ENCODE results near the gene MIF.
"Not testable (repeated sequence)": the region's sequence is repeated elsewhere in the genome, so short reads cannot be mapped to it uniquely, and the experiment has no call there.

Gene MIF

GRCh38 chr22:23903328-23903971 lies 9.3 kb downstream of the MIF start:
- no peak for DNase-seq (ENCODE audit: low read depth)

- DNase-seq (ENCODE audit: low read depth), result no peak
Observed at GRCh38 chr22:23904573-23905254, 10.5 kb downstream of the MIF start.

- DNase-seq (ENCODE audit: low read depth), result no peak
Observed at GRCh38 chr22:23906641-23907040, 12.5 kb downstream of the MIF start.

- DNase-seq (ENCODE audit: low read depth), result not testable (repeated sequence)
Observed at GRCh38 chr22:23907423-23907822, 13.2 kb downstream of the MIF start.

- no peak for DNase-seq (ENCODE audit: low read depth)
Observed at GRCh38 chr22:23908587-23909205, 14.5 kb downstream of the MIF start.

GRCh38 chr22:23909296-23909898 lies 15.2 kb downstream of the MIF start:
- no peak for DNase-seq (ENCODE audit: low read depth)

- no peak for DNase-seq (ENCODE audit: low read depth)
Observed at GRCh38 chr22:23910496-23911190, 16.5 kb downstream of the MIF start.

- DNase-seq (ENCODE audit: low read depth), result no peak
Observed at GRCh38 chr22:23911318-23911980, 17.3 kb downstream of the MIF start.

GRCh38 chr22:23912293-23912903 lies 18.2 kb downstream of the MIF start:
- no peak for DNase-seq (ENCODE audit: low read depth)

- DNase-seq (ENCODE audit: low read depth), result no peak
Observed at GRCh38 chr22:23913306-23913660, 19.1 kb downstream of the MIF start.

- DNase-seq (ENCODE audit: low read depth), result peak; percentile 98
Observed at GRCh38 chr22:23913661-23914353, 19.6 kb downstream of the MIF start.

- no peak for DNase-seq (ENCODE audit: low read depth)
Observed at GRCh38 chr22:23915290-23915689, 21.1 kb downstream of the MIF start.

- not testable (repeated sequence) for DNase-seq (ENCODE audit: low read depth)
Observed at GRCh38 chr22:23920267-23920611, 26.1 kb downstream of the MIF start.

GRCh38 chr22:23921586-23922201 lies 27.5 kb downstream of the MIF start:
- DNase-seq (ENCODE audit: low read depth), result not testable (repeated sequence)

GRCh38 chr22:23922921-23923320 lies 28.7 kb downstream of the MIF start:
- no peak for DNase-seq (ENCODE audit: low read depth)

- no peak for DNase-seq (ENCODE audit: low read depth)
Observed at GRCh38 chr22:23925020-23925606, 30.9 kb downstream of the MIF start.

GRCh38 chr22:23926561-23926960 lies 32.4 kb downstream of the MIF start:
- DNase-seq (ENCODE audit: low read depth), result no peak

GRCh38 chr22:23938328-23939016 lies 44.3 kb downstream of the MIF start:
- DNase-seq (ENCODE audit: low read depth), result no peak

GRCh38 chr22:23939017-23939357 lies 44.8 kb downstream of the MIF start:
- DNase-seq (ENCODE audit: low read depth), result no peak

- DNase-seq (ENCODE audit: low read depth), result not testable (repeated sequence)
Observed at GRCh38 chr22:23940166-23940565, 46.0 kb downstream of the MIF start.
